NCI-H1417 treated with DMSO at 0.1 percent for 48 hours (cell line): ENCODE data around the gene PRKCH.

ENCODE experiments used
- DNase-seq: peaks from one replicate; lab custom pipeline; 2025; lab: John Stamatoyannopoulos, UW

PRKCH gene

DNA sequence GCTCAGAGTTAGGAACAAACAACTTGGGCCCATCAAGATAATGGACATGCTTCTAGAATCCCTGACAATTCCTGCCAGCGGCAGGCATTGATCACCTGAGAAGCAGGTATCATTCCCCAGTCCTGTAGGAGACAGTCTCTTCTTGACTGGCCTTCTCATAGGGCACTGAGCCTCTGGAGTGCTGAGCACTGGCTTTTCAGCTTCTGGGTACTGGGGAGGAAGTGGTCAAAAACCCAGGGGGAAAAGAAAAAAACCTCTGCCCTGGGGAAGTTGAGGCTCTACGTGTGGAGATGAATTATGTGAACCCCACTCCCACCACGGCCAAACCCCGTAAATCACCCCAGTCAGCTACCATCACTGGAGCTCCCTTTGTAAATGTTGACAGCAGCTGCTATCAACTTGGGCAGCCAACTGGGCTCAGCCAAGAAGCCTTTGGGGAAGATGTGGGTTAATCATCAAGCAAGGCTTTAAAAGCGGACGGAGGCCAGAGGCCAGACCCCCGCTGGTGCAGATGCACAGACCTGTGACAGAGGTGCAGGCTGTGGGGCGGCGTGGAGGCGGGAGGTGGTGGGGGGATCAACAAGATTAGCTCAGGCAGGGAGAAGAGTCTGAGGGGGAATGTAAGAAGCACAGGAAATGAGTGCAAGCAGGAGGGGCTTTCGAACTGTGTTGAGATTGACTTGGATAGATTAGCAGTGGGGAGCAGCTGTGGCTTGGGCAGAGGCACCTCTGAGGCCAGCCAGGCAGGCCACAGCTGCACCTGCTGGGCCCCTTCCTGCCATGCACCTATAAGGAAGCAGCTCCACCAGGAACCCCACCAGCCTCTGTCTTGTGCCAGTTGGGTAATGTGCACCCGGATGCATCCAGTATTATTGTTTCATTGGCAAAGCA lies 268.6 kb downstream of the PRKCH start:
- DNase-seq, result no peak

GRCh38 chr14:61591862-61592261 lies 270.5 kb downstream of the PRKCH start:
- DNase-seq, result no peak

DNA sequence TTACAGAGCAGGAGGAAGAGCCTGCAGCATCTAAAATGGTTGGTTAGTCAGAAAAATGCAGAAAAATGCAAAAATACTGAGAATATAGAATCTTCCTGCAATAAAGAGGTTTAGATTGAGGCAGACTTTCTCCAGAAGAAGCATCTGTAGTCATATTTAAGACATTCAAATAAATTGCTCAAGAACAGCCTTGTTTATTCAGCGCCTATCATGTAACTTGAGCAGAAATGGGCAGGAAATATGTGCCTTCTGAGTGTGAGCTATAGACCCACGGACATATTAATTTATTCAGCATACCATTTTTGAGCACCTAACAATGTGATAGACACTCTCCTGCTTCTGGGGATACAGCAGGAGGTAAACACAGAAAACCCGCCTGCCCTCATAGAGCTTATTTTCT lies 272.0 kb downstream of the PRKCH start:
- no peak for DNase-seq

DNA sequence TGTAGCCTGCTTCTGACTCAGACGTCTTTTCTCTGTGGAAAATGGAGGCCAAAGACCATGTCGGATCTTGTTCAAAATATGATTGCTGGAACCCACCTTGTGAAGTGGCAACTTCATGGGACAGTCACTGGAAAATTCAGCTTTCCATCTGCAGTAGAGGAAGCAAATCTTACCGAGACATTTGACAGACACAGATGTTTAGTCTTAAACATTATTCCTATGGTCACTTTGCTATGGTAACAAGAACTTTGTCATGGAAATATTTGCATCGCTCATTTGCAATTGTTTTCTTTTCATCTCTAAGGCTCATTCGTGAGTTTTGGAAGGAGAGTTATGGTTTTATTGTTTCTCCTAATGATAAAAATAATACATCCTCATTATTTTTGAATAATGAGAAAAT lies 275.6 kb downstream of the PRKCH start:
- DNase-seq, result no peak

- DNase-seq, result no peak
These were observed 277.6 kb downstream of the PRKCH start for GRCh38 chr14:61598980-61599379.

DNA sequence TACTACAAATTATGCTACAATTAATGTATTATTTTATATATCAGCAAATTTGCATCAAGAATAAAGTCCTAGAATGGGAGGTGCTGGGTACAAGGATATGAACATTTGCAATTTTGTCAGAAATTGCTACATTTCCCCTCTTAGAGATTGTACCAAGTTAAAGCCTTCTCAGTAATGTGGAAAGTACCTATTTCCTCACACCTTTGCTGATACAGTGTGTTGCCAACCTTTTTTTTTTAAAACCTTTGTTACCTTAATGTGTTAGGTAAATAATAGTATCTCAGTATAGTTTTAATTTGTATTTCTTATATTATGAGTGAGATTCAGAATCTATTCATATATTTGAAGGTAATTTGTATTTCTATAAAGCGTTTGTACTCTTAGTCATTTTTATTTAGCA lies 278.6 kb downstream of the PRKCH start:
- no peak for DNase-seq
